ENCODE results near the gene GLT6D1. TPM values are rescaled to one million over a fixed set of nuclear protein-coding genes. Genes with fewer than 3 reads are reported as not detected.
"Not testable (repeated sequence)": the region's sequence is repeated elsewhere in the genome, so short reads cannot be mapped to it uniquely, and the experiment has no call there.

The GLT6D1 gene
- total RNA-seq, 1 donor from 2014 or later = not detected

DNA sequence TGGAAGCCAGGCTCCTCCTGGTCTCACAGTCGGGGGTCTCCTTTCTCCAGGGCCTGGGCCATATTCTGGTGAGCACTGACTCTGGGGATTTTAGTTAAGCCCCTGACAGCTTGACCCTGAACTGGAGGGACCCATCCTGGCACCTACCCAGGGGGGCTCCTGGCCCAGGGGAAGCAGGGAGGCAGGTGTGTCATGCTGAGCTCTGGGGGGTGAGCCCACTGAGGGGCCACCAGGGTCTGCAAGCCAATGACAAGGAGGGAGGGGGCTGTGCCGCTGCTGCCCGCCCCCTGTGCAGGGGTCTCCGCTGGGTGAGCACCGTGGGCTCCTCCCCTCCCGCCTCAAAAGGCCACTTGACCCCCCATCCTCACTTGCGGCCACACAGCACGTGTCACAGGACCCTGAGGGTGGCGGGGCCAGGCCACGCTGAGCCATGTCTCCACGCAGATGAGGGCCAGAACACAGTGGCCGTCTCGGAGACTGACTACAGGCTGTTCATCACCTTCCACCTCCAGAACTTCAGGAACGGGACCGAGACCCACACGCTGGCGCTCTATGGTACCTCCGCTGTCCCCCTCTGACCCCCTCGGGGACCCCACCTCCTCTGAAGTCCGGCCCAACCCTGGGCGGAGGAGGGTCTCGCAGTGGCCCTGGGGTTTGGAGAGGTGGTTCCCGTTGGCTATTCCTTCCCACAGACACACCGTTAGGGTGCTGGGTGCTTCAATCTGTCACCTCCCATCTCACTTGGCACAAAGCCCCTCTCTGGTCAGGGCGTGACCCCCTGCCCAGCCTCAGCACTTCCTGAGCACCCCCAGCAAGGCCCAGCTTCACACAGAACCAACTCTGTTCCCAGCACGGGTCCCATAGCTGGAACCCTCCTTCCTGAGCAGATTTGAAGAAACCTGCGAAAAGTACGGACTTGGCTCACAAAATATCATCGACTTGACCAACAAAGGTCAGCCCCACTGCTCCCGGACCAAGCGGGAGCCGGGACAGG is 25.8 kb upstream of the GLT6D1 start:
- DNase-seq = no peak

DNA sequence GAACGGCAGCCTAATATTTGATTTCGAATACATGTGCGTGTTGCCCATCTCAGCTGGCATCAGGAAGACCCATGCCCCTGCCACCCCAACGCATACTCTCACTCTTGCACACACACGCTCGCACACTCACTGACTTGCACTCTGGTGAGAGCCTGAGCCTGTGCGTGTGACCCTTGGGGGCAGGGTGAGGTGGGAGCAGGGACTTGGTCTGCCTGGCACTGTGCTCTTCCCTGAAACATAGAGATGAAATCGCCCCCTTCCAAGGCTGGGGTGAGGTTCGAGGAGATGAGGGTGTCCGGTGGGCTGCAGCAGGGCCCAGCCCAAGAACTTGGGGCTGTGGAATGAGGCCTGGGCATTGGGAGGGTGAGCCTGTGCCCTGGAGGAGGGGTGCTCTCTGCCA is 24.9 kb upstream of the GLT6D1 start:
- no peak for DNase-seq

DNA sequence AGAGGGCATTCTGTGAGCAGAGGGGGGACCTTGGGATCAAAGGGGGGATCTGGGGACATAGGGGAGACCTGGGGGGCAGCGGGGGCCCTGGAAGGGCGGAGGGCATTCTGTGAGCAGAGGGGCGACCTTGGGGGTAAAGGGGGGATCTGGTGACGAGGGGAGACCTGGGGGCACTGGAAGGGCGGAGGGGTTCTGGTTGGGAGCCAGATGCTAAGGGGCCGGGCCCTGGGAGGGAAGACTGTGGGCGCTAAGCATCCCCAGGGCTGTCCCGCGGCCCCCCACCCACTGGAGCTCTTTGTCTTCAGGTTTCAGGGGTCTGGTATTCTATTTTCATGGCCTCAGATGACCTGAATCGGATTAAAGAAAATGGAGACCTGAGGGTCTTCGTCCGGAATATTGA is 24.5 kb upstream of the GLT6D1 start:
- no peak for DNase-seq

DNA sequence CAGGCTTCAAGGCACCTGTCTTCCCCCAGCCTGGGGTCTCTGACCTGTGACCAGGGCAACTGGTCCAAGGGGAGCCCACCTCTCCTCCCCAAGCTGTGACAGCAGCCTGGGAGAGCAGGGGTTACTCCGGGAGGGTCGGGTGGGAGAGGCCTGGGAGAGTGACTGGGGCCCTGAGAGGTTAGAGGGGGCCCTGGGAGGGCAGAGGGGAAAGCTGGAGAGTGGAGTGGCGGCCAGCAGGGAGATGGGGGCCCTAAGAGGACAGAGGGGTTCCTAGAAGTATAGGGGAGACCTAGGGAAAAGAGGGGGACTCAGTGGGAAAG is 24.1 kb upstream of the GLT6D1 start:
- no peak for DNase-seq

- DNase-seq = peak; percentile 5
Observed at GRCh38 chr9:135662758-135663450, 23.6 kb upstream of the GLT6D1 start, which contains the start of gene LCN9. Gene LCN9, plus strand, starts transcription at chr9:135663309. Its CDS starts 13 bp downstream, at chr9:135663322.

GRCh38 chr9:135661816-135662560 is 22.6 kb upstream of the GLT6D1 start:
- DNase-seq = no peak

DNA sequence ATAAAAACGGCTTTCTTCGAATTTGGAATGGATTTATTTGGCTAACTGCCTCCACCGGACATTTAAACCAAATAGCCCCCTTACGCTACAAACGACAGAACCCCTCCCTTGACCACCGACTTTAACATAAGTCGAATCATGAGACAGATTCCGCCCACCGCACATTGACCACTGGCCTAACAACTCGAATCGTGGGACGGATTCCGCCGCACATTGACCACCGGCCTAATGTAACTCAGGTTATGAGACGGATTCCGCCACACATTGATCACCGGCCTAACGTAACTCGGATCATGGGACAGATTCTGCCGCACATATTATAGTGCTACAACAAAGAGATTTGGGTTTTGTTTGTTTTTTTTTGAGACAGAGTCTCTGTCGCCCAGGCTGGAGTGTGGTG is 21.1 kb upstream of the GLT6D1 start:
- DNase-seq = no peak

DNA sequence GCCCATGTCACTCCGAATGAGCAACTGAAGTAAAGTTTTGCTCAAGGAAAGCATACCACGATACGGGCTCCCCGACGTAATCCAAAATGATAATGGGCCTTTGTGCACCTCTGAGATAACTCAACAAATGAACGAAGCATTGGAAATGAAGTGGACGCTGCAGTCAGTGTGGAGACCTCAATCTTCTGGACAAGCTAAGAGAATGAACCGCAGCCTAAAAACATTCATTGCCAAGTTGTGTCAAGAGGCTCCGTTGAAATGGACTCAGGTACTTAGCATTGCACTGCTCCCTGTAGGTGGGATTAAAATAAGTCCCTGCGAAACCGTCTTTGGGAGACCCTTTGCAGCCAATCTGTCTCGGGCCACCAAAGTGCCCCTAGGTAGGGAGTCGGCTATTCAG is 19.9 kb upstream of the GLT6D1 start:
- DNase-seq = no peak

DNA sequence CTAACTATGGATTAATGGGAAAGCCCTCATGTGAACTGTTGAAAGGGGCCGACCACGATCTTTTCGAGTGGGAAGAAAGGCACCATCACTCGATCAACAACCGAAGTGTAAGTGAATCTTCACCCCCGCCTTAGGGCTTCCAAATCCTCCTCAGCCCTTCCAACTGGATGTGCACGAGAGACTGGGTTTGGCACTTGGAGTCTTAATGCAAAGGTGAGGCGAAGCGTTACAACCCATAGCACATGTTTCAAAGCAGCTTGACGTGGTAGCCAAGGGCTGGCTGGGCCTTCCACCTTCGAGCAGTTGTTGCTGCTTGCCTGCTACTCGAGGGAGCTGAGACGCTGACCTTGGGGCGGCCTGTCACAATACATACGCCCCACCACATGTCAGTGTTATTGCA is 18.1 kb upstream of the GLT6D1 start:
- DNase-seq = no peak

DNA sequence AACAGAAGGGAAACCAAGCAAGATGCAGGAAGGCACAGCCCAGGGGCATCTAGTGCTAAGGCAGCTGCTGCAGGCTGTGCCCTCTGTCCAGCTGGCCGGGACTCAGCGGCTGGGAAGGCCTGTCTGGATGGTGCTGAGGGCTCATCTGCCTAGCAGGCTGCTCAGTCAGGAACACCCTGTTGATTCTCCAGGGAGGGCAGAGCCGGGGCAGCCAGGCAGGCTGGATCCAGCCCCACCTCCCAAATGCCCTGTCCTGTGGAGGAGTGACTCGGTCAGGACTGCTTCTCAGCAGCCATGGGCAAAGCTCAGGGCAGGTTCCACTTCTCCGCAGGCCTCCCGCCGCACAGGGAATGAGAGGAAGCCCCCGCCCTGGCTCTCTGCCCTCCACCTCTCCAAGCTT is 16.0 kb upstream of the GLT6D1 start:
- DNase-seq = no peak

DNA sequence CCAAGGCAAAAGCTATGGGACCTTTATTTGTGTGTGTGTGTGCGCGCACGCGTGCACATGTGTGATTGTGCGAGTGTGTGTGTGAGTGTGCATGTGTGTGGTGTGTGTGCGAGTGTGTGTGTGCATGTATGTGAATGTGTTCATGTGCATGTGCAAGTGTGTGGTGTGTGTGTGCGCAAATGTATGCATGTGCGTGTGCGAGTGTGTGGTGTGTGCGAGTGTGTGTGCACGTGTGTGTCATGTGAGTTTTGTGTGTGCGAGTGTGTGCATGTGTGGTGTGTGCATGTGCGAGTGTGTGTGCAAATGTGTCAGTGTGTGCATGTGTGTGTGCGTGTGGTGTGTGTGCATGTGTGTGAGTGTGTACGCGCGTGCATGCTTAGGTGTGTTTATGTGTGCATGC is 11.1 kb upstream of the GLT6D1 start:
- DNase-seq = no peak

DNA sequence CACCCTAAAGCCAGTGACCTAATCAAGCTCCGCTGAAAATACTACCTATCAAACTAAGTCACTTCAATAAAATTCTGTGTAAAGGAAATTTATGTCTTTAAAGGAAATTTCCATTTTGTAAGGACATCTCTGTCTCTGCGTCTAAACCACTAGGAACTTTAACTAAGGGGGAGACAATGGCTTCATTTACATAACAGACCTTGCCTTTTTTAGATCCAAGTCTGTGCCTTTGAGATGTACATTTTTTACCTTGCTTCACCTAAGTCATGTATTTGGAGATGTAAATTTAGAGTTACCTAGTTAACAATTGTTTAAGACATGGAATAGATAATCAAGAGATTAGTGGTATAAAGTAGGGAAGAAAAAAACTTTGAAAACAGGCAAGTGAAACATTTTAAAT is 10.2 kb upstream of the GLT6D1 start:
- DNase-seq = no peak

- no peak for DNase-seq
Observed at GRCh38 chr9:135648494-135649410, 9.4 kb upstream of the GLT6D1 start.

- DNase-seq = no peak
Observed at GRCh38 chr9:135647884-135648283, 8.5 kb upstream of the GLT6D1 start.

DNA sequence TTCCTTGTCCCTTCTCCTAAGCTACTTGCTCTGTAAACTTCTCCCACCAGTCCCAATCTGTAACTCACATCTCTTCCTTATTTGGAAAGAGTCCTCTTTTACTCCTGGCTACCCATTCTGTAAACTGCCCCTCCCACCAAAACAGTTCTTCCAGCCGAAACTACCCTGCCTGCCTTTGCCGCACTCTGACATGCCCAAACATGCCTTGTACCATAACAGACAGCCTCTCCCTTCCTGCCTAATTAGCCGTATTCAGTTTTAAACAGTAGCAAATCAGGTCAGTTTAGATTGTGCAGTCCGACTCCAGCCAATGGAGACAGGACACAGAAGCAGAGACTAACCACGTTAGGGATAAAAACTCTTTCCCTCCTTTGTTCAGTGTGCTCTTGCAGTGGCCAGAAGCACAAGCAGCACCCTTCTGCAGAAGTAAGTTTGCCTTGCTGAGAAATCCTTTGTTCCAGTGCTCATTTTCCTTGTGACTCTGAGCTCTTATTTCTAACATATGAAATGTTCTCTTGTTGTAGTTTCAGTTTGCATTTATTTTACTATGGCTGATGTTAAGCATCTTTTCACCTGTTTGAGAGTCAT is 5.4 kb upstream of the GLT6D1 start:
- DNase-seq = peak; percentile 2

- DNase-seq = peak; percentile 74
Observed at GRCh38 chr9:135641745-135642144, 2.4 kb upstream of the GLT6D1 start.

DNA sequence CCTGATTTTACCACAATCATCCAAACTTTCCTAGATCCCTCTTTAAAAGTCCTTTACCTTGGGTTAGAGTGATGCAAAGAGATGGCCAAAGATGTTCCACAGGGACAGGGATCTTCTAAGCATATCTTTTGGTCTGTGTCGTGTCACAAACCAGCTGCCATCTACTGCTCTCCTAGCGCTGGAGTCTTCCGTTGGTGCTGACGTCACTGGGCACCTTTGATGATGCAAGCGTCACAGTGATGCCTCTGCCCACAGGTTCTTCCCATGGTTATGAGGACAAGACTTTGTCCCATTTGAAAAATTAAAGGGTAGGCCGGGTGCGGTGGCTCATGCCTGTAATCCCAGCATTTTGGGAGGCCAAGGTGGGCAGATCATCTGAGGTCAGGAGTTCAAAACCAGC is 1.7 kb upstream of the GLT6D1 start:
- DNase-seq = no peak

GRCh38 chr9:135636930-135637530 is 2.3 kb downstream of the GLT6D1 start:
- not testable (repeated sequence) for DNase-seq

DNA sequence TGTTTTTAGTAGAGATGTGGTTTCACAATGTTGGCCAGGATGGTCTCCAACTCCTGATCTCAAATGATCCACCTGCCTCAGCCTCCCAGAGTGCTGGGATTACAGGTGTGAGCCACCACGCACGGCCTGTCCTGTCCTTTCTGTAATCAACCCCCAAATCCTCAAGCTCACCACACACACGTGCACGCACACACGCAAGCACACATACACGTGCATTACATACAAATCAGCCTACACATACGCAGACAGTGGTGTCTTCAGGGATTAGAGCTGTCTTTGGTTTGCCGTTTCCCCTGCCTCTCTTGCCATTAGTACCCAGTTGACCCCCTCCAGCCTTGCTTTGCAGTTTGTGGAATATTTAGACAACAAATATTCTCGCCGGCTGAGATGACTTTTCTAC is 6.5 kb downstream of the GLT6D1 start:
- DNase-seq = no peak

DNA sequence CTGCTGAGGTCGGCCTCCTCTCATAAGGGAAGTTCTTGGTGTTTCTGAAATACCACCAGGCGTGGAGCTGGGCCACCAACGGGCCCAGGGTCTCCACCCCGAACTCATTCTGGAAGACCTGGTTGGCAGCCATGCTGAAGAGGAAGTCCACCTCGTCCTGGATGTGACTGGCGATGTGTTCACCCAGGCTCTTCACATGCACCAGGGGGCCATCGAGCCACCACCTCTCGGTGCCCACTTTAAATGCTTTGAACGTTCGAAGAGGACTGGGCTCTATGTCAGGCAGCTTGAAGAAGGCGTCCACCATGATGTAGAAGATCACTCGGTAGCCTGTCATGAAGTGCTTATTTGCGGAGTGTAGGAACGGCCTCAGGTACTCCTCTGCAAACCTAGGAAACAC is 15.1 kb downstream of the GLT6D1 start:
- DNase-seq = no peak

- no peak for DNase-seq
Observed at GRCh38 chr9:135622415-135623020, 16.8 kb downstream of the GLT6D1 start.
